ENCODE data around the gene NPPB.

The NPPB gene

GRCh38 chr1:11855430-11855829, 3.3 kb downstream of the NPPB start:
- Histone ChIP-seq H3K9ac (ENCODE audit: low read depth, low read length) (no peak overlapping the region), H3K4me3 (ENCODE audit: low read length) (no peak overlapping the region), H3K27ac (ENCODE audit: low read depth, low read length) (no peak overlapping the region), H3K4me1 (ENCODE audit: insufficient read depth, low read length) (no peaks in the 10 kb centered on the region), H3K27me3 (ENCODE audit: insufficient read depth, low read length) (peaks cover 36% of the 10 kb centered on the region), H3K9me3 (ENCODE audit: insufficient read depth, low read depth, low read length) (no peaks in the 10 kb centered on the region), H3K36me3 (ENCODE audit: insufficient read depth, low read length) (no peaks in the 10 kb centered on the region)
- WGBS = 86% methylated on average over 8 of the region's 8 CpGs

- Histone ChIP-seq H3K4me1 (ENCODE audit: insufficient read depth, low read length) (no peaks in the 10 kb centered on the region), H3K4me3 (ENCODE audit: low read length) (no peak overlapping the region), H3K36me3 (ENCODE audit: insufficient read depth, low read length) (no peaks in the 10 kb centered on the region), H3K9me3 (ENCODE audit: insufficient read depth, low read depth, low read length) (no peaks in the 10 kb centered on the region), H3K27me3 (ENCODE audit: insufficient read depth, low read length) (peaks cover 30% of the 10 kb centered on the region), H3K27ac (ENCODE audit: low read depth, low read length) (no peak overlapping the region), H3K9ac (ENCODE audit: low read depth, low read length) (no peak overlapping the region)
- 78% methylated on average over 8 of the region's 8 CpGs for WGBS
Measured at GRCh38 chr1:11854519-11854918, 4.2 kb downstream of the NPPB start.

- Histone ChIP-seq H3K36me3 (ENCODE audit: insufficient read depth, low read length) (0 out of 2 replicates have a peak, but pooled peaks cover 5% of the 10 kb centered on the region), H3K9ac (ENCODE audit: low read depth, low read length) (no peak overlapping the region), H3K4me3 (ENCODE audit: low read length) (no peak overlapping the region), H3K27ac (ENCODE audit: low read depth, low read length) (no peak overlapping the region), H3K9me3 (ENCODE audit: insufficient read depth, low read depth, low read length) (no peaks in the 10 kb centered on the region), H3K4me1 (ENCODE audit: insufficient read depth, low read length) (no peaks in the 10 kb centered on the region), H3K27me3 (ENCODE audit: insufficient read depth, low read length) (no peaks in the 10 kb centered on the region)
- 88% methylated on average over 7 of the region's 7 CpGs for WGBS
Measured at GRCh38 chr1:11851180-11851579, 7.6 kb downstream of the NPPB start.

GRCh38 chr1:11850156-11850555, 8.6 kb downstream of the NPPB start:
- H3K4me3 ChIP-seq (ENCODE audit: low read length) = no peak overlapping the region
- H3K9me3 ChIP-seq (ENCODE audit: insufficient read depth, low read depth, low read length) = no peaks in the 10 kb centered on the region
- no peak overlapping the region for H3K9ac ChIP-seq (ENCODE audit: low read depth, low read length)
- no peak overlapping the region for H3K27ac ChIP-seq (ENCODE audit: low read depth, low read length)
- H3K27me3 ChIP-seq (ENCODE audit: insufficient read depth, low read length) = no peaks in the 10 kb centered on the region
- H3K36me3 ChIP-seq (ENCODE audit: insufficient read depth, low read length) = peaks cover 9% of the 10 kb centered on the region; the same call in 1 of the 2 replicates
- 78% methylated on average over 11 of the region's 11 CpGs for WGBS
- H3K4me1 ChIP-seq (ENCODE audit: insufficient read depth, low read length) = no peaks in the 10 kb centered on the region

GRCh38 chr1:11848373-11848700, 10.4 kb downstream of the NPPB start:
- Histone ChIP-seq H3K27ac (ENCODE audit: low read depth, low read length) (no peak overlapping the region), H3K36me3 (ENCODE audit: insufficient read depth, low read length) (peaks cover 23% of the 10 kb centered on the region)
- 92% methylated on average over 9 of the region's 9 CpGs for WGBS

GRCh38 chr1:11847667-11848372, 10.9 kb downstream of the NPPB start, which contains the start of gene NPPA:
NPPA (minus strand) TSS chr1:11847783; CDS start chr1:11847684, 99 bp downstream.
- 93% methylated on average over 17 of the region's 18 CpGs for WGBS
- Histone ChIP-seq H3K4me3 (ENCODE audit: low read length) (no peak within 1 kb of the TSS), H3K36me3 (ENCODE audit: insufficient read depth, low read length) (peaks cover 25% of the 10 kb centered on the region), H3K4me1 (ENCODE audit: insufficient read depth, low read length) (no peaks in the 10 kb centered on the region), H3K9me3 (ENCODE audit: insufficient read depth, low read depth, low read length) (no peaks in the 10 kb centered on the region), H3K9ac (ENCODE audit: low read depth, low read length) (no peak within 1 kb of the TSS), H3K27me3 (ENCODE audit: insufficient read depth, low read length) (no peaks in the 10 kb centered on the region), H3K27ac (ENCODE audit: low read depth, low read length) (no peak within 1 kb of the TSS)

More at GRCh38 chr1:11848373-11848700, 10.4 kb downstream of the NPPB start:
- Histone ChIP-seq H3K9me3 (ENCODE audit: insufficient read depth, low read depth, low read length) (no peaks in the 10 kb centered on the region), H3K4me1 (ENCODE audit: insufficient read depth, low read length) (no peaks in the 10 kb centered on the region), H3K4me3 (ENCODE audit: low read length) (no peak overlapping the region), H3K9ac (ENCODE audit: low read depth, low read length) (no peak overlapping the region), H3K27me3 (ENCODE audit: insufficient read depth, low read length) (no peaks in the 10 kb centered on the region)

GRCh38 chr1:11845641-11846335, 13.0 kb downstream of the NPPB start:
- Histone ChIP-seq H3K4me1 (ENCODE audit: insufficient read depth, low read length) (no peaks in the 10 kb centered on the region), H3K36me3 (ENCODE audit: insufficient read depth, low read length) (peaks cover 46% of the 10 kb centered on the region)
- 86% methylated on average over 3 of the region's 5 CpGs for WGBS

GRCh38 chr1:11842154-11843041, 16.3 kb downstream of the NPPB start:
- 92% methylated on average over 19 of the region's 19 CpGs for WGBS
- Histone ChIP-seq H3K36me3 (ENCODE audit: insufficient read depth, low read length) (peaks cover 78% of the 10 kb centered on the region), H3K27me3 (ENCODE audit: insufficient read depth, low read length) (no peaks in the 10 kb centered on the region), H3K9me3 (ENCODE audit: insufficient read depth, low read depth, low read length) (no peaks in the 10 kb centered on the region), H3K9ac (ENCODE audit: low read depth, low read length) (no peak overlapping the region), H3K27ac (ENCODE audit: low read depth, low read length) (no peak overlapping the region), H3K4me1 (ENCODE audit: insufficient read depth, low read length) (no peaks in the 10 kb centered on the region), H3K4me3 (ENCODE audit: low read length) (no peak overlapping the region)

More at GRCh38 chr1:11845641-11846335, 13.0 kb downstream of the NPPB start:
- Histone ChIP-seq H3K27ac (ENCODE audit: low read depth, low read length) (no peak overlapping the region), H3K9me3 (ENCODE audit: insufficient read depth, low read depth, low read length) (no peaks in the 10 kb centered on the region), H3K27me3 (ENCODE audit: insufficient read depth, low read length) (no peaks in the 10 kb centered on the region), H3K4me3 (ENCODE audit: low read length) (no peak overlapping the region), H3K9ac (ENCODE audit: low read depth, low read length) (no peak overlapping the region)

GRCh38 chr1:11841245-11842153, 17.2 kb downstream of the NPPB start:
- 92% methylated on average over 17 of the region's 17 CpGs for WGBS
- peaks cover 83% of the 10 kb centered on the region for H3K36me3 ChIP-seq (ENCODE audit: insufficient read depth, low read length)
- H3K4me1 ChIP-seq (ENCODE audit: insufficient read depth, low read length) = no peaks in the 10 kb centered on the region

More at GRCh38 chr1:11841245-11842153, 17.2 kb downstream of the NPPB start:
- Histone ChIP-seq H3K9ac (ENCODE audit: low read depth, low read length) (no peak overlapping the region), H3K27me3 (ENCODE audit: insufficient read depth, low read length) (no peaks in the 10 kb centered on the region), H3K4me3 (ENCODE audit: low read length) (no peak overlapping the region), H3K9me3 (ENCODE audit: insufficient read depth, low read depth, low read length) (no peaks in the 10 kb centered on the region), H3K27ac (ENCODE audit: low read depth, low read length) (no peak overlapping the region)

Measured in HUES64 (cell line).